Colonic mucosa (tissue), 4 donors: ENCODE data around the gene SH3D19. TPM values are rescaled to one million over a fixed set of nuclear protein-coding genes. Genes with fewer than 3 reads are reported as not detected.
"Not testable (repeated sequence)": the region's sequence is repeated elsewhere in the genome, so short reads cannot be mapped to it uniquely, and the experiment has no call there.

Source experiments
- DNase-seq: peaks from one replicate; pipeline ENCODE4 v3.0.0-alpha.2; 2020
- H3K27ac ChIP-seq: fragments of 200-600 bp; one replicate; pipeline ENCODE4 v1.8.0; 2021
- H3K27me3 ChIP-seq: fragments of 200-600 bp; one replicate; pipeline ENCODE4 v1.8.0; 2021
- H3K36me3 ChIP-seq: fragments of 200-600 bp; one replicate; pipeline ENCODE4 v1.8.0; 2021
- H3K4me1 ChIP-seq: fragments of 200-600 bp; one replicate; pipeline ENCODE4 v1.8.0; 2021; ENCODE audit warnings: mild to moderate bottlenecking
- H3K4me3 ChIP-seq: fragments of 200-600 bp; one replicate; pipeline ENCODE4 v1.8.0; 2021
- H3K9ac ChIP-seq, 2 donors: one replicate each; pipeline ENCODE4 v1.7.0; 2013; ENCODE audit warnings: control low read depth in 2 of 2, low read depth in 2 of 2, low read length in 2 of 2
- H3K9me3 ChIP-seq: fragments of 200-600 bp; one replicate; pipeline ENCODE4 v1.8.0; 2021
- CTCF ChIP-seq: fragments of 200-600 bp; IDR thresholded peaks from one replicate; pipeline ENCODE4 v1.8.0; 2022; ENCODE audit warnings: antibody characterized with exemption, mild to moderate bottlenecking
- intact Hi-C: fragments of 100-400 bp; cut with DNase I; formaldehyde crosslinking; loops from one replicate; pipeline ENCODE4 v1.14.1; 2022
- total RNA-seq, 2 donors: library from RNA; stranded (reverse); fragmentation: NEBNext Ultra II Directional in 1 of 2; extraction: Animal tissue kit (Norgen Biotek cat#: 25700) in 1 of 2; gene quantifications; one replicate each; pipeline ENCODE4 v1.2.1, GENCODE V29; 2021
- donor health status: healthy.
- donor health status: DM: no; HTN: no; CAD: no.
- donor health status: DM: no; HTN: no; CAD: no.

Gene SH3D19
- total RNA-seq, 2 donors from 2014 or later = 75.5 to 104 TPM

- Histone ChIP-seq H3K36me3 (no peaks in the 10 kb centered on the region), H3K9me3 (no peaks in the 10 kb centered on the region), H3K9ac (no peak overlapping the region), H3K27ac (no peak overlapping the region), H3K4me3 (no peak overlapping the region), H3K4me1 (no peaks in the 10 kb centered on the region), H3K27me3 (no peaks in the 10 kb centered on the region)
- intact Hi-C loops = no loop called here
- TF ChIP-seq CTCF = no peak
- no peak for DNase-seq
Observed at GRCh38 chr4:151092488-151092887, 232.9 kb downstream of the SH3D19 start.

GRCh38 chr4:151091047-151091446 is 234.4 kb downstream of the SH3D19 start:
- no peak overlapping the region for H3K4me3 ChIP-seq
- no peaks in the 10 kb centered on the region for H3K9me3 ChIP-seq
- H3K27ac ChIP-seq = no peak overlapping the region
- no peaks in the 10 kb centered on the region for H3K36me3 ChIP-seq
- no peaks in the 10 kb centered on the region for H3K4me1 ChIP-seq
- no peaks in the 10 kb centered on the region for H3K27me3 ChIP-seq
- intact Hi-C loops = no loop called here
- no peak for DNase-seq
- no peak overlapping the region for H3K9ac ChIP-seq
- no peak for TF ChIP-seq CTCF

- Histone ChIP-seq H3K27ac (no peak overlapping the region), H3K4me3 (no peak overlapping the region), H3K27me3 (no peaks in the 10 kb centered on the region), H3K9me3 (no peaks in the 10 kb centered on the region), H3K4me1 (no peaks in the 10 kb centered on the region), H3K9ac (no peak overlapping the region), H3K36me3 (no peaks in the 10 kb centered on the region)
- intact Hi-C loops = no loop called here
- no peak for DNase-seq
- TF ChIP-seq CTCF = no peak
Observed at GRCh38 chr4:151087467-151087866, 237.9 kb downstream of the SH3D19 start.

GRCh38 chr4:151077978-151078377 is 247.4 kb downstream of the SH3D19 start:
- H3K9me3 ChIP-seq, H3K4me3 ChIP-seq, H3K27me3 ChIP-seq, H3K4me1 ChIP-seq, H3K9ac ChIP-seq, H3K36me3 ChIP-seq, H3K27ac ChIP-seq, intact Hi-C loops, DNase-seq: not testable (repeated sequence)

GRCh38 chr4:151074416-151074916 is 250.9 kb downstream of the SH3D19 start:
- H3K36me3 ChIP-seq = no peaks in the 10 kb centered on the region
- H3K27ac ChIP-seq = no peak overlapping the region
- no peak for DNase-seq
- H3K4me1 ChIP-seq = no peaks in the 10 kb centered on the region
- TF ChIP-seq CTCF = no peak
- intact Hi-C loops = no loop called here
- H3K9me3 ChIP-seq = no peaks in the 10 kb centered on the region
- H3K27me3 ChIP-seq = no peaks in the 10 kb centered on the region
- H3K4me3 ChIP-seq = no peak overlapping the region
- H3K9ac ChIP-seq = no peak overlapping the region

Other genes starting within 250 kb of the SH3D19 start
- gene RPS3A, start 226.0 kb downstream of the SH3D19 start, total RNA-seq = 1,000 to 10,000 TPM; 1,345 to 1,520 TPM
- gene PRSS48, start 48.4 kb downstream of the SH3D19 start, total RNA-seq = not detected
- 10 to 100 TPM; 31.5 to 33.4 TPM for gene FHIP1A, start 83.6 kb upstream of the SH3D19 start, total RNA-seq